Activated naive CD8-positive, alpha-beta T cell treated with anti-CD3 and anti-CD28 coated beads, Interleukin-2, amount 50 U/mL, for 16 hours (primary cell): ENCODE data around the gene SRD5A1.

Source experiments
- DNase-seq: peaks from one replicate; pipeline ENCODE4 v3.0.0-alpha.2; 2020; ENCODE audit warnings: low read depth, low spot score

Gene SRD5A1

DNA sequence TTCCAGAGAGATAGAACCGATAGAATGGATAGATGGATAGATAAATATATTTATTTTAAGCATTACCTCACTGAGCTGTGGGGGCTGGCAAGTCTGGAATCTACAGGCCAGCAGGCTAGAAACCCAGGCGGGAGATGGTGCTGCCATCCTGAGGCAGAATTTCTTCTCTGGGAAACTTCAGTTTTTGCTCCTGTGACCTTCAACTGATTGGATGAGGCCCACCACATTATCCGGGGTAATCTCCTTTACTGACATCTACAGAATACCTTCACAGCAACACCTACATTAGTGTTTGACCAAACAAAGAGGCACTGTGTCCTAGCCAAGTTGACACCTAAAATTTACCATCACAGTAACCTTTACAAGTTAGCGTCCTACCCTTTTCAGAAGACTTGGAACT, 50.8 kb downstream of the SRD5A1 start:
- DNase-seq, result no peak

DNA sequence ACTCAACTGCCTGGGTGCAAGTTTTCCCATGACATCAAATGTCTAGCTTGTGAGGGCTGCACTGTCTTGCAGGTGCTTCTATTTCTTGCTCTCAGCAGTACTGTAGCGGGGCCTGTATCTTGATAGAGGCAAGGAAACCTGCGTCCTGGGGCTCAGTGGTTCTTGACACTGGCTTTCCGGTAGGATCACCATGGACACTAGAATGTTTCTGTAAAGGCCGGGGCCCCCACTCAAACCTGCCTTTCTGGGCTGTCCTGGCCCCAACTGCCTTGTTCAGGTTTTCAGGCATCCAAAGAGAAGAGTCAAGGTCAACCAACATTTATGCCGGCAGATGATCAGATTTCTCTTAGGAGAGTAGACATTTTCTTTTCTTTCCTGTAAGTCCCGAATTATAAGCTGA, 53.3 kb downstream of the SRD5A1 start:
- no peak for DNase-seq

DNA sequence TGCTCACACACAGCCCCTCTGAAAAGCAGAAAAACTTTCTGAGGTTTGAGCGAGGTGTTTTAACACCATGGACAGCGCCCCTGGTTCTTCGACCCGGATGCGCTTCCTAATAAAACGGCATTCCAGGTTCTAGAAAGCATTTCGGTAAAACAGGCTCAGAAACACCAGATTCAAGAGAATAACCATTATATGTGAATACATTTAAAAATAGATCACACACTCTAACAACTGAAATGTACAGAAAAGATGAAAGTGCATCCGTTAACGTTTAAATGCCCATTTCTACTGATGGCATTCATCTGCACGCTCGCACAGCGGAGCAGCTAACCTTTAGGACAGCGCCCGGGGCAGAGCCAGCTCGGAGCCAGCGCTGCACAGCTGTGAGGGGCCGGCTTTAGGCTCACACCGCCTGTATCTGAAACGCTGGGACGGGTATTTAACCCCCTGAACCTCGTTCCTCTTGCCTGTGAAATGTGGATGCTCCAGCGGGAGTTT, 53.7 kb downstream of the SRD5A1 start:
- DNase-seq, result no peak

DNA sequence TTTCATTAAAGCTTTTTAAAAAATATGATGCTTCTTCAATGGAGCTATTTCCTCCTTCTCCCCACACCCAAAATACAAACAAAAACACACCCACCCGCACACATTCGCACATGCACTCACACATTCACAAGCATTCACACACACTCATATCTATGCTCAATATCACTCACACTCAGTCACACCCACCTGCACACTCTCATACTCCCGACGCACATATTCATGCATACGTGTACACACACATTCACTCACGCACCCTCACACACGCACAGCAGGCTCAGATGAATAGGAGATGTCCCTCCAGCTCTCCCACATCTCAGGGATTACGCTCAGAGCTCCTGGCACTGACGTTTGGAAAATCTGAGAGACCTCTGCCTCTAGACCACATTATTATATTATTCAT, 54.3 kb downstream of the SRD5A1 start:
- no peak for DNase-seq

DNA sequence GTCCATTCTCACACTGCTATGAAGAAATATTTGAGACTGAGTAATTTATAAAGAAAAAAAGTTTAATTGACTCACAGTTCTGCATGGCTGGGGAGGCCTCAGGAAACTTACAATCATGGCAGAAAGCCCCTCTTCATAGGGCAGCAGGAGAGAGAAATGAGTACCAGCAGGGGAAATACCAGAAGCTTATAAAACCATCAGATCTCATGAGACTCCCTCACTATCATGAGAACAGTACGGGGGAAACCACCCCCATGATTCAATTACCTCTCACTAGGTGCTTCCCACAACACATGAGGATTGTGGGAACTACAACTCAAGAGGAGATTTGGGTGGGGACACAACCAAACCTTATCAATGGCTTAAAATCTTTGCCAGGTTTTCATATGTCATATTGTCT, 59.7 kb downstream of the SRD5A1 start:
- DNase-seq, result no peak

DNA sequence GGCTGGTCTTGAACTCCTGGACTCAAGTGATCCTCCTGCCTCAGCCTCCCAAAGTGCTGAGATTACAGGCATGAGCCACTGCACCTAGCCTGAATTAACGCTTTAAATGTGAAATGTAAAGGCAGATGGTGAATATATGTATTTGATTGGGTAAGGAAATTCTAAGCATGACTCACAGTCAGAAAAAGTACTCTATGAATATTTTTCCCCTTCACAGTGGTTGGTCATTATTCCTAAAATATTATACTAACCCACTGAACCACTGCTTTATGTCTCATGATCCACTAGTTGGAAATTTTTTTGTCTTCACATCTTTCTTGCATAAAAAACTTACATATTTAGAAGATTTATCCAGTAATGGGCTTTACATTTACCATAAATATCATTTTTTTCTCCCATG, 65.5 kb downstream of the SRD5A1 start:
- no peak for DNase-seq

DNA sequence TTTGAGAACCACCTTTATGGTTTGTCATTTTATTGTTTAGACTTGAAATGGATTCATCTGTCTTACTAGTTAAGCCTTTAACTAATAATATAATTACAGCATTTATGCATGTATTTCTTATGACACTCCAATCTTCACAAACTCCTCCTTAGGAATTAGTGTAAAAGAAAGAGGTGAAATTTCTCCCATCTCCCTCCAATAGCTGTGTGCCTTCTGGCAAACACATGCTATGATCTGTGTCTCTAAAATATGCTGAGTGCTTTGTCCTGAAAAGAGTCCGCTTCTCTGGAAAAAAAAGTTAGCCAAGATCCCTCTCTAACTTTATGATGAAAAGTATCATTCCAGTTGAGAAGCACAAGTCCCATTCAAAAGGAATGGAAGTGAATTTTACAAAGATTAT, 66.1 kb downstream of the SRD5A1 start:
- DNase-seq, result no peak

DNA sequence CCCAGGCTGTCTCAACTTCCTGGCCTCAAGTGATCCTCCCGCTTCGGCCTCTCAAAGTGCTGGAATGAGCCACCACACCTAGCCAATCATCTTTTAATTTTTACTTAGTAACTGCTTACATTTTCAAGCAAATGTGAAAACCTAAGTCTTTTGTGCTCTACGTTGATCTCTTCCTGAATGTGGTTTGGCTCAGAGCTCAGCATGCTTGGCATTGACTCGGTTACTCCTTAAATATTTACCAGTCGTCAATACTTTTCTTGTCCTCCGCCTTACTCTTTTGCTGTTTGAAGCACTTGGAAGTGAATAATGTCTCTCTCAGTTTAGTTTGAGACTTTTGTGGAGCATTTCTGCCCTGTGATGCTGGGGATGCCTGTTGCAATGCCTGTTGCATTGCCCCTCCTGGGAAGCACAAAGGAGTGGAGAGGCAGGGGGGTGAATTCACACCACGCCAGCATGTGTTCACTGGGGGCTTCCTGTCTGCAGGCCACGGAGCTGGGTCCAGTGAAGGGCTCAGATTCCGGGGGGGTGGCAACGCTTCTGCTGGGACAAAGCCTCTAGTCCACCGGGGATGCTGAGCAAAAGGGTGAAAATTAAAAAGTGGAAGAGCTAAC, 66.9 kb downstream of the SRD5A1 start:
- DNase-seq, result no peak

DNA sequence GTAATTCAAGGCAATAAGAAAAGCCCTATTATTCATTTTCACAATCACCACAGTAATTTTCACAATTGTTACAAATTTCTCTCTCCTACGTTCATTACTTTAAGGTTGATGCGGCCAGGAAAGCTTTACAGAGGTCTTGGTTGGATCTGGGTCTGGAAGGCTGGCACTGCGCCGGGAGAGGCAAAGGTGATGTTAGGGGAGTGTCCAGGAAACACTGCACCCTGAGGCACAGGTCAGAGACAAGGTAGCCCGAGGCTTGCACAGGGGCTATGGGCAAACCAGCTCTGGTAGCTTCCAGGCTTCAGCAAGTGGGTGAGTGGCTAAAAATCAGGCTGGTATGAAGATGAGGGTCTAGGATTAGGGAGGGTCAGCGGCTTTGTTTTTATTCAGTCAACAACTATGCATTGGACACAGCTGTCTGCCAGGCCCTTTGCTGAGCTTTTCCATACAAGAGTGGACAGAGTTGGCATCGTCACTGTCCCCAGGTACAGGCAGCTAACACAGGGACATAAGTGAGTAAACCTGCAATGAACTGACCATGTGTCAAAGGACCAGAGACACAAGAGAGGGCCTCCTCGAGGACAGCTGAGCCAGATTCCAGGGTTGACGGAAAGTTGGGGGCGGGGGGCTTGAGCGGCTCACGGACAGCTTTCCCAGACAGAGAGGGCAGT, 67.6 kb downstream of the SRD5A1 start:
- no peak for DNase-seq

DNA sequence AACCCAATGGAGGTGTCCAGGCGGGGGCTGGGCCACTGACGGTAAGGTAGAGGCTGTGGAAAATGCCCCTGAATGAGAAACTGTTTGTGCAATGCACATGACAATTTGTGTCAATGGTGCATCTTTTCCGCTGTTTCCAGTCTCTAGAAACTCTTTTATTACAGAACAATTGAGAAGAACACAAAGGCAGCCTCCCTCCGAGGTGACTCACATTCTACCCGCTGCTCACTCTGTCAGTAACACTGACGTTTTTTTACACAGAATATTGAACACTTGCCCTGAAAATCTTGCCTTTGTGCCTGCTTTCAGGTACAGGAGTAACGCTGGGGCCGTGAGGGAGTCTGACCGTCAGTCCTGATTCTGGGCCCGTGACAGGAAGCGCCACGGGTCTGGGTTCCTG, 68.3 kb downstream of the SRD5A1 start:
- DNase-seq, result no peak

DNA sequence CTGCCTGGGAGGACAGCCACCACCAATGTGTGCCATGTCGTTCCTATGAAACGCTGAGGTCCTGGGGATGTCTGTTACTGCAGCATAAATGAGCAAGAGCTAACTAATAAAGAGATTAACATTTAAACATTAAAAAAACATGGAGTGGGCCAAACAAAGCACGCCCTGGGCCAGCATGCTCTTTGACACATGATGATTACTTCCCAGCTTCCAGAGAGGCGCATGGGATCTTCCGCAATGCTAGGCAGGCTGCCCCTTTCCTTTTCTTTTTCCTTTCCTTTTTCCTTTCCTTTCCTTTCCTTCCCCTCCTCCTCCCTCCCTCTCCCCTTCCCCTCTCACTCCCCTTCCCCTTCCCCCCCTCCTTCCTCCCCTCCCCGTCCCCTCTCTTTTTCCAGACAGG, 69.4 kb downstream of the SRD5A1 start:
- DNase-seq, result no peak

DNA sequence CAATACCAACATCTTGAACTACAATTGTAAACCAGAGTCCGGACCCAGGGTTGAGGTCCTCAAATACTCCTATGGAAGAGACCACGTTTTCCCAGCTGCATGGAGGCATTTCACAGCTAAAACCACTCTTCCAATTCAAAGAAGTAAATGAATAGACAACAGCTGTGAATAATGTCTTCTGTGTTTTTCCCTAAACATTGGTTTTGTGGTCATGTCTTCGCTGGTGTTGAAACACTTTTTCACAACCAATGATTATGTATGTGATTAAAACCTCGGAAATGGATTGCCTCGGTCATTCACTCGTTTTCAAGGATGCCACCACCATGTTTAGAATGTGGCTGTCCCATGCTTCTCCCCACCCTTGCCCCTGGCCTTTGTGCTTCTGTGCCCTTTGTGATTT, 70.6 kb downstream of the SRD5A1 start:
- DNase-seq, result no peak

DNA sequence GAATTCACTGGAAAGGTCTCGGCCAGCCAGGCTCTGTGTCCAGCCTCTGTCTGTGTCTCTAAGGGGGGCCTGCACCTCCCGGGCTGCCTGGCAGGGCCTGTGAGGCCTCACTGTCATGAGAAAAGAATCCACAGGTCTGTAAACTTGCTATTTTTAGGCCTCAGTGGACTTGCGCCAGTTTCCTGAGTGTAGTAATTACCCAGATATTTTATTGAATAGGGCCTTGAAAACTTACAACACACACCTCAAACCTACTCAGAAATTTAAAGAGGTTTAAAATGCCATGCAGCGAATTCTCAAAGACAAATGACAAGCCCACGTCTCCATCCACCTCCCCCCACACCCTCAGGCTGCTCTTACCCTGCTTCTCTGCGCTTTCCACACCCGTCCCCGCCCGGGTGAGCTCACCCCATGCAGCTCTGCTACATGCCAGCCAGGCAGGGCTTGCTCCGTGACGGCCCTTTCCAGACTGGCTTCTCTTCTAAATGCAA, 71.2 kb downstream of the SRD5A1 start:
- no peak for DNase-seq

DNA sequence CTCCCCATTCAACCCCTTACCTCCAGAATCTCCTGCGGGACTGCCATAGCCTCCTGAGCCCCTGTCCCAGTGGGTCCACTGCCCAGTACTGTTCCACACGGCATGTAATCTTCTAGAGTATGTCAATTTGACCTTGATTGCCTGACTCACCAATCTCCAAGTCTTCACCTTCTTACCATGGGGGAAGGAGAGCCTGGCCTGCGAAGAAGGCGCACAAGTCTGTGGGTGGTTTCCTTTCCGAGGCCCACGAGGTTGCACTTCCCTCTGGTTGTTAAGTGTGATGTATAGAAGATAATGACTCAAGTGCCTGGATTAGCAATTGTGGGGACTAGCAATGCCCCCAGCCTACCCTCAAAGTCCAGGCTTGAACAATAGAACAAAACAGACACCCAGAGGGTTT, 71.8 kb downstream of the SRD5A1 start:
- no peak for DNase-seq

DNA sequence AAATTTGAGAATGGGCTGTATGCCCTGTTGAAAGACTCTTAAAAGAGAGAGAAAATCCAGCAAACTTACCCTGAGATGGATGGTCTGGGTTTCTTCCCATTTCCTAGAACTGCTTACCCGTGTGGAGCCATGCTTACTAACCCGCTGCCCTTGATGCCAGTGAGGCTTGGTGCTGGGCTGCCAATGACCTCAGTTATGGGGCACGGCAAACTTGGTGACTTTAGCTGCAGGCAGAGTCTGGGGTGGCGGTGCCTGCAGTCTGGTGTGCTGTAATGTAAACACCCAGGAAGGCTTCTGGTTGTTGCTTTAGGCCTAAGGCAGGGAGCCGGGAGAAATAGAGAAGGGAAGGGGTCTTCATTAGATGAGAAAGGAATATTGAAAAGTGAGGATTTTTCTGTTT, 72.7 kb downstream of the SRD5A1 start:
- DNase-seq, result no peak

DNA sequence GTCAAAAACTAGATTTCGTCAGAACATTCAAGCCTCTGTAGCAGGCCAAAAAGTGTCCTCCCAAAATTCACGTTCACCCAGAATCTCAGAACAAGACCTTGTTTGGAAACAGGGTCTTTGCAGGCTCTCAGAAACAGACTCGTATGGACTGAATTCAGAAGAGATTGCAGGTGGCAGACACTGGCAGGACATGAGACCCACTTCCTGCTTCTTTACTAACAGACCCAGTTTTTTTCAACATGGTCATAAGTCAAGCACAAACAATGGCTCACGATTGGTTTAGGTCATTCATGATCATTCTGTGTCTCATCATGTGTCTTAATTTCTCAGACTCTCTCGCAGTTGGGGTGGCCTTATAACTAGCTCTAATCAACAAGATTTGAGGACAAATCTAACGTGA, 74.6 kb downstream of the SRD5A1 start:
- DNase-seq, result no peak

DNA sequence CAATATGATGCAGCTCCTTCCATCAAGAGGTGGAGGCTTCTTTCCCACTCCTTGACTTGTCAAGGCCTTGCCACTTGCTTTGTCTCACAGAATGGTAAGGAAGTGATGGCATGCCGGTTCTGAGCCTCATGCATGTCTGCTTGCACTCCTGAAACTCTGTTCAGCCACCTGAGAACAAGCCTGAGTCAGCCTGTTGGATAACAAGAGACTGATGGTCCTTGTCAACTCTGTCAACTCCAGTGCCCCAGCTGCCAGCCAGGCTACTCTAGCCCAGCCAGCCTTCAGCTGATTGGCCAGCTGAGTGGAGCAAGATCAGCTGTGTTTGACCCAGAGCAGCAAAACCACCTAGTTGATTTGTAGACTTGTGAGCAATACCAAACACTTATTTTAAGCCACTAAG, 75.6 kb downstream of the SRD5A1 start:
- no peak for DNase-seq

DNA sequence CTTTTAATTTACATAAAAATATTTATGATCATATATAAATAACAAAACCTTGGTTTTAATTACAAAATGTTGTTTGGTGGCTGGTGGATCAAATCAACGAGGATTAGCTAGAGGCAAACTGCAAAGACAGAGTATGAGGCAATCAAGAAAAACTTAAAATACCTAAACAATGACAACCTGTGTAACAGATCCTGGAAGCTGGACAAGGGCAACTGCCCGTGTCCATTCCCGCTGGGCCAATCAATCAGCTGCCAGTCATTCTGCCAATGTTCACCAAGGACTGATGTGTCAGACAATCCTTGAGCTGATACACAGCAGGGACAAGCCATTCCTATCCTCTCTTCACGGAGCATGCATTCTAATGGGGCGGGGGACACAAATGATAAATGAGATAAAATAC, 76.8 kb downstream of the SRD5A1 start:
- DNase-seq, result no peak

DNA sequence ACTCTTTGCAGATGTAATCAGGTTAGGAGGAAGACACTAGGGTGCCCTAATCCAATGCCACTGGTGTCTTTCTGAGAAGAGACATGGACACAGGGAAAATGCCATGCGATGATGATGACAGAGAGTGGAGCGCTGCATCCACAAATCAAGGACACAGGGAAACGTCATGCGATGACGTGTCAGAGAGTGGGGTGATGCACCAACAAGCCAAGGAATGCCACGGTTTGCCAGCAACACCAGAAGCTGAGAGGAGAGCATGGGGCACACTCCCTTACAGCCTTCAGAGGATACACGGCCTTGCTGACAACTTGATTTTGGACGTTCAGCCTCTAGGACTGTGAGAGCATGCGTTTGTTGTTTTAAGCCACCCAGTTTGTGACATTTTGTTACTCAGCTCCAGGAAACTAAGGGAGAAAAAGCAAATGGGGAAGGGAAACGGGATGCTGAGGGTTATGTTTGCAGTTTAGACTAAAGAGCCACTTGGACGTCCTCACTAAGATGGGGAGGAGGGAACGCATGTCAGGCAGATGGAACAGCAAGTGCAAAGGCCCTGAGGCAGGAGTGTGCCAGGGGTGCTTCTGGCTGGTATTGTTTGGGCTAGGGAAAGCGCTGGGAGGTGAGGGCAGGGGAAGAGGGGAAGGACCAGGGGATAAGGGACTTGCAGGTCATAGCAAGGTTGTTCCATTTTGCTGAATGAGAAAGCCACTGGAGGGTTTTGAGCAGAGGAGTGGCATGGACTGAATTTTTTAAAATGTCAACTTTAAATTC, 77.5 kb downstream of the SRD5A1 start:
- no peak for DNase-seq

DNA sequence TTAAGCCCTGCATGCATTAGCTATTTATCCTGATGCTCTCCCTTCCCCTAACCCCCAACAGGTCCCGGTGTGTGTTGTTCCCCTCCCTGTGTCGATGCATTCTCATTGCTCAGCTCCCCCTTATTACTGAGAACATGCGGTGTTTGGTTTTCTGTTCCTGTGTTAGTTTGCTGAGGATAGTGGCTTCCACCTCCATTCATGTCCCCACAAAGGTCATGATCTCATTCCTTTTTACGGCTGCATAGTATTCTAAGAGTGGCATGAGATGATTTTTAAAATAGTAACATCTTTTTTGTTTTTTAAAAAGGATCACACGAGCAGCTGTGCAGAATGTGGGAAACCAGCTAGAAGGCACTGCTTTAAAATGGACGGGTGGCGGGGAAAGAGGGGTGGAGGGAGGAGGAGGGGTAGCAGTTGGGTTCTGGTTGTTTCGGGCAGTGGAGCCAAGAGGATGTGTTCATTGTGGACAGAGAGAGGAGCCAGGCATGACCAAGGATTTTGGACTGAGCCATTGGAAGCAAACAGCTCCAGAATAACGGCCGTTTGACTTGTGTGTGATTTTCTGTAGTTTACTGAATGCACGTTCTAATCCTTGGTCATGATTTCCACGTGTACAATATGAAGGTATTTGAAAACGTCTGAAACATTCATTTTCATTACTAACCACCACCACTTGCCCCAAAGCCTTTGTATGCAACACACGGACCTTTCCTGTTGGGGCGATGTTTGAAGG, 78.3 kb downstream of the SRD5A1 start:
- DNase-seq, result no peak

DNA sequence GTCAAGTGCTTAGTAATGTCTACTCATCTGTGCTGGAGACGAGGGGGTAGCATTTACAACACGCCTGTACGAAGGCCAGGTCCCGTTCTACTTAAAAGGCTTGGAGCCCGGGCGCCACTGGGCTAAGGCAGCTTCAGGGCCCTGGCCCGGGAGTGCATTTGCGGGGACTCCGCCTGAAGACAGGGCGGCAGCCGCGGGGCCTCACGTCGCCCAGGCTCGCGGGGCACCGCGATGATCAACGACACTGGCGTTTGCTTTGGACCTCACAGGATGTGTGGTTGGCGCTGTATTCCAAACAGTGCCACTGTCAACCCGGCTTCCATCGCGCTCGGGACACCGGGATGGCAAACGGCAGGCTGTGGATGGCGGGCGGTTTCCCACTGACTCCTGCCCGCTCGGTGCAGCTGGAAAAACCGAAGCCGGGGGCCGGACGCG, 78.9 kb downstream of the SRD5A1 start:
- no peak for DNase-seq
